ENCODE data around the gene NAA38.

- TF ChIP-seq CTCF (optimal IDR thresholded peaks at IDR 0.05 in 1 of 3, IDR thresholded peaks at IDR 0.05 in 1 of 3, conservative IDR thresholded peaks at IDR 0.05 in 1 of 3; ENCODE audit: extremely low read depth in 1 of 3, insufficient read depth in 2 of 3, low read length in 3 of 3), result no peak
- no peak for TF ChIP-seq EZH2 (IDR thresholded peaks at IDR 0.05; ENCODE audit: low read length)
These were observed 16.5 kb downstream of the NAA38 start for GRCh38 chr17:7840875-7841274.
